HG02623 (cell line): ENCODE results near the gene SLC9A5.

ENCODE experiments used
- ATAC-seq: cut with Tn5 transposase; IDR thresholded peaks from one replicate; pipeline ENCODE4 v1.9.1; 2021; ENCODE audit warnings: moderate library complexity; ENCODE audit not compliant: unreplicated experiment

The SLC9A5 gene

GRCh38 chr16:67280090-67281015 lies 31.6 kb downstream of the SLC9A5 start:
- no peak for ATAC-seq

- ATAC-seq: no peak
Measured at GRCh38 chr16:67281536-67282446, 33.0 kb downstream of the SLC9A5 start.

GRCh38 chr16:67282447-67282805 lies 33.6 kb downstream of the SLC9A5 start:
- no peak for ATAC-seq

GRCh38 chr16:67283039-67283825 lies 34.5 kb downstream of the SLC9A5 start:
- no peak for ATAC-seq

GRCh38 chr16:67283826-67284555 lies 35.2 kb downstream of the SLC9A5 start:
- ATAC-seq: no peak

- ATAC-seq: no peak
Measured at GRCh38 chr16:67284699-67285646, 36.2 kb downstream of the SLC9A5 start.

GRCh38 chr16:67286441-67287235 lies 37.9 kb downstream of the SLC9A5 start:
- ATAC-seq: no peak

GRCh38 chr16:67287960-67288359 lies 39.2 kb downstream of the SLC9A5 start:
- no peak for ATAC-seq

- ATAC-seq: no peak
Measured at GRCh38 chr16:67291461-67291860, 42.7 kb downstream of the SLC9A5 start.

DNA sequence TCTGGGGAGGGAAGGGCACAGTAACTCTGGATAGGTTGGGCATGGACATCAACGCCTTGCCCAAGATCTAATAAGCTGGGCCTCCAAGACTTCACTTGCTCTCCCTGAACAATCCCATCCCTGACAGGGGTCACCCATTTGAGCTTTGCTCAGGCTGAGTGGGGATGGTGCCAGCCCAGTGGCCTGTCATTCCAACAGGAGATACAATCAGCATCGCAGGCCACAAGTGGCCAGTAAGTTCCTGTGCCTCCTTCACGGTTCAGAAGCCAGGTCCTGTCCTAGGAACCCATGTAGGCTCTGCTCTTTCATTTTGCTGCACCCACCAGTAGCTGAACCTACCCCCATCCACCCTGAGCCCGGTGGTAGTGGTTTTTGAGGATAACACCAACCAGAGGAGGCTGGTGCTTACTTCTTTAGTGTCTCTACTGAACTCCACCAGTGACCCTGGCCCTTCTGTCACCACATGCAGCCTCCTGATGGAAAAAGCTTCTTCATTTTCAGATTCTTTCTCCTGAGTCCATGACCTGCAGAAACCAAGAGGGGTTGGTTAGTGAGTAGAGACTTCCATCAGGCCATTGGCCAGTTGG lies 45.5 kb downstream of the SLC9A5 start:
- ATAC-seq: no peak

DNA sequence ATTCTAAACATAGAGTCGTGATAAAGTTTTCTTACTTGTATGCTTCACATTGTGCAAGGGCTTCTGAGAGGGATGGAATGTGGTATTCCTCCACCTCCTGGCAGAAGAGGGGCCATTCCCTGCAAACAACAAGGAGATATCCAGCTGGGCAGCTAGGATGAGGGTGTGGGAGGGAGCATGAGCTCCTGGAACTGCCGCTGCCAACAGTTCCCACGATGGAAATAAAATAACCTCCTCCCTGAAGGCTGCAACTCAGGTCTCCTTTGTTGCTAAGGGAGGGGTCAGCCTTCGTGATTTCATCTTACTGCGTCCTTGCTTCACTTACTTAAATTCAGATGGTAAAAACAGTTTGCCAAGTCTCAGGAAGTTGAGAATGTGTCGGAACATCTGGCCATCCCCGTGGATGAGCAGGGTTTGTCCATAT lies 46.2 kb downstream of the SLC9A5 start:
- ATAC-seq: no peak

DNA sequence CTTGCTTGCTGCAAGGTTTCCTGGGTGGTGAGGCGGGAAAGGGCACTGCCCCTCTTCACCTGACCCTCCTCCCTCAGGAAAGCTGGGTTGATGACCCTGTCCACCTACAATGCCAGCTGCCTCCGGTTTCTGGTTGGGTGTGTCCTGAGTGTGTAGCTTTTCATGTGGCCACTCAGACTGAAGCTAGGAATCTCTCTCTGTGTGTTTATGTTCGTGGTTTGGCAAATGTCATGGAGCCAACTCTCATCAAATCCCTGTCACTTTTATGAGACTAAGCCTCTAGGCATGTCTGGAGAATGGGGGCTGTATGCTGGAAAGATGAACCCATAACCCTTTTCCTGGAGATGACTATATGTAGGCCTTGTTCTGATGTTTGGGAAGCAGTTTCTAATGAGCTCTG lies 47.6 kb downstream of the SLC9A5 start:
- no peak for ATAC-seq

DNA sequence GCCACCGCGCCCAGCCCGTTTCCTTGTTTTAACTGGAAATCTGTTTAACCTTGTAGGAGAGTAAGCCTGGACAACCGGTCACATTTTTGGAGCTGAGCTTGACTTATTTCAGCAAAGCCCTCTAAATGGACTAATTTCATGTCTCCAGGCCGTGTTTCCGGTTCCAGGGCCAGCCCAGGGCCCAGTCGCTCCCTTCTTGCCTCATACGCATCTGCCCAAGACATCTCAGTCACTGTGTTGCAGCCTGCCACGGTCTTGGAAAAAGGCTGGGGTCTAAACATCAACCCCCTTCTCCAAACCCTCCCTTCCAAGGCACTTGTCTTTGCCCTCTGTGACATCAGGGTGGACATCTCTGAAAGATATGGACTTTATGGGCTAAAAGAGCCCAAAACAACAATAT lies 49.5 kb downstream of the SLC9A5 start:
- ATAC-seq: no peak

- no peak for ATAC-seq
Measured at GRCh38 chr16:67299269-67299668, 50.5 kb downstream of the SLC9A5 start.

DNA sequence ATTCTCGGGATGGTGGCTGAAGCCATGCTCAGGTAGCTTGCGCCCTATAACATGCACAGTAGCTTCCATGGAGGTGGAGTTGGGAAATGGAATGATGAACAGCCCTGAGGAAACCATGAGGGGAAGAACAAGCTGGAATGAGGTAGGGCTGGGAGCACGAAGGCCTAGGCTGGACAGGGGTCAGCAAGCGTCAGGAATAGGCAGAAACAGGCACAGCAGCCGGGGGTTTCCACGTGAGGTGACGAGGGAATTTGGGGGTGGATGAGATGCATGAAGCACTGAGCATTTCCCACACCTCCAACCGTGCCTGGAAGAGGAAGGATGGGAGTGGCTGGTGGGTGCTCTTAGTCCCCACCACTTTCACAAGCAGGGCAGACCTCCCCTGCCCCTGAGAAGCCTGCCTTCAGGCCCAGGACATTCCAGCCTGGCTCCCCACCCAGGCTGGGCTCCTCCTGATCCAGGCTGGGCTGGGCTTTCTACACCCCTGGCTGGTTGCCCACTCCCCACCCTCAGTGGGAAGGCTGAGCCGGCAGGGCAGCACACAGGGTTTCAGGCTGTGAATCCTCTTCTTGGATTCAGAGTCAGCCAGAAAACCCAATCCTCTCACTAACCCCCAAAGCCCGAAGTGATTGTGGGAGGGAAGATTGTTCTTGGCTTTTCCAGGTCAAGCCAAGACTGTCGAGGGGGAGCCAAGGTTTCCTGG lies 52.5 kb downstream of the SLC9A5 start:
- no peak for ATAC-seq

GRCh38 chr16:67302076-67302475 lies 53.3 kb downstream of the SLC9A5 start:
- no peak for ATAC-seq

DNA sequence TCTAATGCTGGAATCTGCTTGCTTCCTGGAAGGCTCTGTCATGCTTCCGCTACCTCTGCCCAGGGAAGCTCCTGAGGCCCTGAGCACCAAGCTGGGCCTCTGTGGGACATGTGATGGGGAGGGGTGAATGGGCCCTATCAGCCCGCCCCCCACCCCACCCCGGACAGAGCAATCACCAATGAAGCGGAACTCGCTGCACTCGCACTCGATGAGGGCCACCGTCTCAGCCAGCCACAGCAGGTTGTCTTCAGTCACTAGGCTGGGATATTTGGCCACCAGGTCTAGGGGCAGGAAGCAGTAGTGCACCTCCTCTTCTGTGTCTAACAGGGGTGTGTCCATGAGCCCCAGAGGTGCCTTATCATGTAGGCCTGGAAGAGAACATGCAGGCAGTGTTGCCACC lies 54.2 kb downstream of the SLC9A5 start:
- no peak for ATAC-seq
